GM12874 (cell line): ENCODE measurements around the gene ANP32B.

Experiments used
- TF ChIP-seq, protein P1 (sequence below): IDR thresholded peaks from 2 replicates; pipeline ENCODE4 v1.5.1; 2011; ENCODE audit warnings: low read depth, mild to moderate bottlenecking, control low read depth, low read length, moderate library complexity; ENCODE audit not compliant: insufficient read depth

The ANP32B gene

DNA sequence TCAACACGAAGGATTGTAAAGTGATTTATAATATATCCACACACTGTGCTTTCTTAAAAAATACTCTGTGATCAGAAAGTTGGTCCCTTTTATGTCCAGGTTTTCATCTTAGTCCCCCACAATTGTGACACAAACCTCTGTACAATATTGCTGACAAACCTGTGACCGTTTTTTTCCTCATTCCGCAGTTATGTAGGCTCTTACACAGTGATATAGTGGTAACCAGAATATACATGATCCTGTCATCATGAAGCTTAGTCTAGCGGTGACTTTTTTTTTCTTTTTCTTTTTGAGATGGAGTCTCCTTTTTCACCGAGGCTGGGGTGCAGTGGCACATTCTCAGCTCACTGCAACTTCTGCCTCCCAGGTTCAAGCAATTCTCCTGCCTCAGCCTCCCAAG is 8.7 kb downstream of the ANP32B start:
- TF ChIP-seq, protein P1, sequence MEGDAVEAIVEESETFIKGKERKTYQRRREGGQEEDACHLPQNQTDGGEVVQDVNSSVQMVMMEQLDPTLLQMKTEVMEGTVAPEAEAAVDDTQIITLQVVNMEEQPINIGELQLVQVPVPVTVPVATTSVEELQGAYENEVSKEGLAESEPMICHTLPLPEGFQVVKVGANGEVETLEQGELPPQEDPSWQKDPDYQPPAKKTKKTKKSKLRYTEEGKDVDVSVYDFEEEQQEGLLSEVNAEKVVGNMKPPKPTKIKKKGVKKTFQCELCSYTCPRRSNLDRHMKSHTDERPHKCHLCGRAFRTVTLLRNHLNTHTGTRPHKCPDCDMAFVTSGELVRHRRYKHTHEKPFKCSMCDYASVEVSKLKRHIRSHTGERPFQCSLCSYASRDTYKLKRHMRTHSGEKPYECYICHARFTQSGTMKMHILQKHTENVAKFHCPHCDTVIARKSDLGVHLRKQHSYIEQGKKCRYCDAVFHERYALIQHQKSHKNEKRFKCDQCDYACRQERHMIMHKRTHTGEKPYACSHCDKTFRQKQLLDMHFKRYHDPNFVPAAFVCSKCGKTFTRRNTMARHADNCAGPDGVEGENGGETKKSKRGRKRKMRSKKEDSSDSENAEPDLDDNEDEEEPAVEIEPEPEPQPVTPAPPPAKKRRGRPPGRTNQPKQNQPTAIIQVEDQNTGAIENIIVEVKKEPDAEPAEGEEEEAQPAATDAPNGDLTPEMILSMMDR = no peak

DNA sequence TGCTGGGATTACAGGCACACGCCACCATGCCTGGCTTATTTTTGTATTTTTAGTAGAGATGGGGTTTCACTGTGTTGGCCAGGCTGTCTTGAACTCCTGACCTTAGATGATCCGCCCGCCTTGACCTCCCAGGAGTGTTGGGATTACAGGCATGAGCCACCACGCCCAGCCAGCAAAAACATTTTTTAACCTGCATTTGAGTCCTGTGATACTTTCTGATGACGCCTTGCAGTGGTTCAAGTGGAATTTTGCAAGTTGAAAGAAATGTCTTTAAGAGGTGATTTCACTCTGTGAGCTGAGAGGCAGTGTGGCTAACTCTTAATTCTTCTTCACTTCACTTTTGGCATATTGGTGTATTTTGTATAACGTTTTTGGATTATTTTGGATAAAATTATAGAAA is 9.1 kb downstream of the ANP32B start:
- TF ChIP-seq, protein P1 = no peak

GRCh38 chr9:97993000-97993399 is 9.9 kb downstream of the ANP32B start:
- TF ChIP-seq, protein P1 = no peak

GRCh38 chr9:97994703-97995102 is 11.6 kb downstream of the ANP32B start:
- TF ChIP-seq, protein P1 = no peak

DNA sequence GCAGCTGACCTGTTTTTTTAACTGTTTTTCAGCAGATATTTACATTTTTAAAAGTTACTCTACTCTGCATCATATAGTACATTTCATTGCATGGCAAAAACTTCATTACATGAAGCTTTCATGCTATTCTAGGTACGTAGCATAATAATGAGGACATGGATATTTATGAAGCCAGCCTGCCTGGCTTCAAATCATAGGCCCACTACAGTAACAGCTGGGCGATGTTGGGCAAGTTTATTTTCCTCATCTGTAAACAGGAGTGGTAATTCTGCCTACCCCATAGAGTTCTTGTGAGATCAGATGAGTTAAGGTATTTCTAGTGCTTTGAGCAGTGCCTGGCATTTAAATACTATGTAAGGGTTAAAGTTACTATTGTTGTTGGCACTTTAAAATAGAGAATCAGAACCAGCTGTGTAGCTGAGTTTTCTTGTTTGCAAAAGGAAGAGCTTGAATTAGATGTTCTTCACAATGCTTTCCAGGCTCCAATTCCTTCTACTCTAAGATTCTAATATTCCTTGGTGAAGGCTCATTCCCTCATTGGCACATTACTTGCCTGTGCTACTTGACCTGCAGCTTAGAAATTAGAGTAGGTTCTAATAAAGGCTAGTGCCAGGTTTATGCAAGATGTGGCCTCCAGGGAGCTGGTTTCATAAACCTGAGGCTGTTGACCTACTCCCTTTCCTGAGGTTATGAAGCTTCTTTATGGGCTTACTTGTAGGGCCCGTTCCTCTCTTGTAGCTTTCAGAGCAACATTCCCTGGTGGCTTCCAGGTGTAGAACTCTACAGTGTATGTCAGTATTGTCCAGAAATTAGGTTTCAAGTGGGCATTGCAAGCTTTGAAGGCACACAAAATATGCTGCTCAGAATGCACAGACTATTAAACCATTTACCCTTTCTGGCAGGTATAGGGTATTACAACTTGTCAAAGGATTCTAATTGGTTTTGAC is 14.5 kb downstream of the ANP32B start:
- TF ChIP-seq, protein P1 = no peak

DNA sequence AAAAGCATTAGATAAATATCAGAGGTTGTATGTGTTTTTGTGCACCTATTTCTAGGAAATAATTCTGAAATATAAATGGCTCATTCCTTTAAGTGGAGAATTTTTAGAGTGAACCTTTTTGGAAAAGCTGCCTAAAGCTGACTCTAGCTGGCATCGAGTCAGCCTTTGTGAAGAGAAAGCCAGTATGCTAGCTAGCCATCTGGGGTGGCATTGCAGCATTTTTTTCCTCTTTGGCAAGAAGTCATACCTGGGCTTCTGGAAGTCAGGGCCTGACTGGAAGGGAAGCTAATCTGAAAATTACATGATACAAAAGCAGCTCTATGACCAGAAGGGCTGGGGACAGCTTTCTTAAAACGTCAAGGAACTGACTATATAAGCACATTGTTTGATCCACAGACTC is 19.7 kb downstream of the ANP32B start:
- TF ChIP-seq, protein P1 = no peak

DNA sequence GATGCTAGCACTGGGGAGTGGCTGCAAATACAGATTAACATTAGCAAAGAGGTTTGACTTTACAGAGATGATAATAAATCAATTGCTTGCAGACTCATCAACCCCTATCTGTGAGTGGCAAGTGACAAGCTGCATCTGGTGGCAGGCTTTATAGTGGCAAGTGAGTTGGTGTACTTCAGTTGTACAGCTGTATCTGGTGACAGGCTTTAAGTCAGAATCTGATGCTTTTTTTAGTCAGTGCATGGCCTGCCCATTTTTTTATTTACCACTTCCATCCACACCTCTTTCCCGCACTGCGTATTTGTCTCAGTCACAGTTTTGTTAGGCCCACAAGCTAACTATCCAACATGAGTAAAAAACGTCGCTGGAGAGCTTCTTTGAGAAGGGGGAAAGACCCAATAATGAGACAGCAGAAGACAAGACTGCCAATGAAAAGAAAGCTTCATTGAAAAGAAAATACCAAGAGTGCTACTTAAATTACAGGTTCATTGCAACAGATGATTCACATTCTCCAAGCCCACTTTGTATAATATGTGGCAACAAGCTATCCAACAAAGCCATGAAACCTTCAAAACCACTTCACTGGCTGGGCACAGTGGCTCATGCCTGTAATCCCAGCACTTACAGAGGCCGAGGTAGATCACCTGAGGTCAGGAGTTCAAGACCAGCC is 23.1 kb downstream of the ANP32B start:
- TF ChIP-seq, protein P1 = no peak
